ENCODE measurements around the gene PEAR1. TPM values are rescaled to one million over a fixed set of nuclear protein-coding genes. Genes with fewer than 3 reads are reported as not detected.
A peak's percentile ranks its signal among the peaks of the same experiment; 100 is the strongest.
"Not testable (repeated sequence)": the region's sequence is repeated elsewhere in the genome, so short reads cannot be mapped to it uniquely, and the experiment has no call there.

The PEAR1 gene
- total RNA-seq, 1 donor from 2014 or later = 6.7 TPM

GRCh38 chr1:156926695-156927094 lies 33.2 kb downstream of the PEAR1 start:
- intact Hi-C loops (cut with DNase I) = loop anchor here (5.0 kb wide), 1 partner anchor 34 kb away; the partner anchor contains the start of gene PEAR1
- peak; percentile 20 for DNase-seq
- not testable (repeated sequence) for ATAC-seq (ENCODE audit: poor library complexity)

GRCh38 chr1:156927215-156928042 lies 33.9 kb downstream of the PEAR1 start:
- DNase-seq (peak; percentile 83), ATAC-seq (ENCODE audit: poor library complexity) (peak; percentile 70)
- intact Hi-C loops (cut with DNase I) = loop anchor here (5.0 kb wide), 1 partner anchor 35 kb away; the partner anchor contains the start of gene PEAR1

GRCh38 chr1:156928043-156928602 lies 34.6 kb downstream of the PEAR1 start:
- intact Hi-C loops (cut with DNase I) = loop anchor here (5.0 kb wide), 1 partner anchor 36 kb away; the partner anchor contains the start of gene PEAR1
- ATAC-seq (ENCODE audit: poor library complexity) (no peak), DNase-seq (no peak)

GRCh38 chr1:156929596-156930238 lies 36.2 kb downstream of the PEAR1 start:
- intact Hi-C loops (cut with DNase I) = loop anchor here (5.0 kb wide), 1 partner anchor 37 kb away; the partner anchor contains the start of gene PEAR1
- no peak for DNase-seq

GRCh38 chr1:156930483-156930882 lies 37.0 kb downstream of the PEAR1 start:
- ATAC-seq (ENCODE audit: poor library complexity) (no peak), DNase-seq (no peak)
- intact Hi-C loops (cut with DNase I) = no loop called here

More at GRCh38 chr1:156929596-156930238, 36.2 kb downstream of the PEAR1 start:
- ATAC-seq (ENCODE audit: poor library complexity) = no peak

GRCh38 chr1:156931211-156931952 lies 37.9 kb downstream of the PEAR1 start:
- DNase-seq (no peak), ATAC-seq (ENCODE audit: poor library complexity) (no peak)
- intact Hi-C loops (cut with DNase I) = no loop called here

GRCh38 chr1:156931974-156932710 lies 38.6 kb downstream of the PEAR1 start:
- no peak for DNase-seq
- no peak for ATAC-seq (ENCODE audit: poor library complexity)
- intact Hi-C loops (cut with DNase I) = no loop called here

GRCh38 chr1:156933136-156933535 lies 39.6 kb downstream of the PEAR1 start:
- ATAC-seq (ENCODE audit: poor library complexity) = no peak
- intact Hi-C loops (cut with DNase I) = no loop called here
- no peak for DNase-seq

GRCh38 chr1:156935505-156936128 lies 42.1 kb downstream of the PEAR1 start:
- intact Hi-C loops (cut with DNase I) = no loop called here
- no peak for ATAC-seq (ENCODE audit: poor library complexity)
- no peak for DNase-seq

- DNase-seq (no peak), ATAC-seq (ENCODE audit: poor library complexity) (no peak)
- intact Hi-C loops (cut with DNase I) = no loop called here
Measured at GRCh38 chr1:156936191-156936590, 42.7 kb downstream of the PEAR1 start.

GRCh38 chr1:156936721-156937220 lies 43.3 kb downstream of the PEAR1 start:
- DNase-seq = no peak
- intact Hi-C loops (cut with DNase I) = no loop called here
- ATAC-seq (ENCODE audit: poor library complexity) = no peak

- ATAC-seq (ENCODE audit: poor library complexity) (no peak), DNase-seq (no peak)
- intact Hi-C loops (cut with DNase I) = no loop called here
Measured at GRCh38 chr1:156937883-156938282, 44.4 kb downstream of the PEAR1 start.

- ATAC-seq (ENCODE audit: poor library complexity) = no peak
- intact Hi-C loops (cut with DNase I) = no loop called here
- no peak for DNase-seq
Measured at GRCh38 chr1:156938813-156939212, 45.3 kb downstream of the PEAR1 start.

- ATAC-seq (ENCODE audit: poor library complexity) (no peak), DNase-seq (no peak)
- intact Hi-C loops (cut with DNase I) = no loop called here
Measured at GRCh38 chr1:156939786-156940334, 46.3 kb downstream of the PEAR1 start.

GRCh38 chr1:156941675-156942074 lies 48.2 kb downstream of the PEAR1 start:
- intact Hi-C loops (cut with DNase I) = no loop called here
- ATAC-seq (ENCODE audit: poor library complexity) (no peak), DNase-seq (no peak)

GRCh38 chr1:156942176-156942575 lies 48.7 kb downstream of the PEAR1 start:
- DNase-seq (no peak), ATAC-seq (ENCODE audit: poor library complexity) (no peak)
- intact Hi-C loops (cut with DNase I) = no loop called here

GRCh38 chr1:156942576-156942975 lies 49.1 kb downstream of the PEAR1 start:
- intact Hi-C loops (cut with DNase I) = no loop called here
- no peak for ATAC-seq (ENCODE audit: poor library complexity)
- no peak for DNase-seq

Data from Right ventricle myocardium superior (tissue), 1 donor.